H1 (cell line): ENCODE results near the gene IKZF5. TPM values are rescaled to one million over a fixed set of nuclear protein-coding genes. Genes with fewer than 3 reads are reported as not detected.

Experiments
- CBX5 ChIP-seq: fragments of 300-800, 300-1000 bp; sonication (generic); IDR thresholded peaks from 2 replicates; pipeline ENCODE4 v1.7.1; 2016; ENCODE audit warnings: antibody characterized with exemption, low read length, low read depth
- EZH2 ChIP-seq: fragments of 200-600 bp; sonication (generic); IDR thresholded peaks from 2 replicates; pipeline ENCODE4 v1.7.1; 2012; ENCODE audit warnings: low read depth, mild to moderate bottlenecking, moderate library complexity, low read length, inconsistent platforms; ENCODE audit not compliant: severe bottlenecking
- JUN ChIP-seq: IDR thresholded peaks from 2 replicates; pipeline ENCODE4 v1.6.1; 2011; ENCODE audit warnings: low read depth, mild to moderate bottlenecking, improper control_type of control experiment, low read length
- KDM1A ChIP-seq: fragments of 200-600, 300-600 bp; sonication (generic); IDR thresholded peaks from 2 replicates; pipeline ENCODE4 v1.7.1; 2016; ENCODE audit warnings: mild to moderate bottlenecking, low read length, borderline replicate concordance
- KDM4A ChIP-seq: IDR thresholded peaks from one replicate; pipeline ENCODE4 v1.7.1; 2012; ENCODE audit warnings: low read depth, mild to moderate bottlenecking, moderate library complexity, low read length, inconsistent platforms; ENCODE audit not compliant: severe bottlenecking
- KDM5A ChIP-seq: fragments of 200-600 bp; IDR thresholded peaks from 2 replicates; pipeline ENCODE4 v1.7.1; 2012; ENCODE audit warnings: mild to moderate bottlenecking, low read length, inconsistent platforms, mixed read lengths
- NANOG ChIP-seq: IDR thresholded peaks from 2 replicates; pipeline ENCODE4 v1.6.1; 2011; ENCODE audit warnings: low read length, low read depth, mild to moderate bottlenecking, inconsistent platforms; ENCODE audit not compliant: insufficient read depth, poor library complexity, severe bottlenecking
- NRF1 ChIP-seq: IDR thresholded peaks from 2 replicates; pipeline ENCODE4 v1.6.1; 2011; ENCODE audit warnings: mild to moderate bottlenecking, low read depth, low read length, improper control_type of control experiment
- RAD21 ChIP-seq, 2 experiments: IDR thresholded peaks in 1 of 2; conservative IDR thresholded peaks in 1 of 2; 2 replicates each; pipeline ENCODE4 v1.6.1; 2011; ENCODE audit warnings: low read depth in 2 of 2, low read length in 2 of 2, improper control_type of control experiment in 1 of 2, inconsistent platforms in 1 of 2, mild to moderate bottlenecking in 1 of 2, moderate library complexity in 1 of 2
- RNF2 ChIP-seq: fragments of 200-900, 300-1000 bp; sonication (generic); IDR thresholded peaks from 2 replicates; pipeline ENCODE4 v1.7.1; 2016; ENCODE audit warnings: borderline replicate concordance, low read depth, mild to moderate bottlenecking, antibody characterized with exemption, low read length; ENCODE audit not compliant: poor library complexity, severe bottlenecking; ENCODE audit errors: missing control alignments
- SIRT6 ChIP-seq: IDR thresholded peaks from one replicate; pipeline ENCODE4 v1.7.1; 2012; ENCODE audit warnings: low read length, inconsistent platforms
- SP4 ChIP-seq: IDR thresholded peaks from 2 replicates; pipeline ENCODE4 v1.6.1; 2012; ENCODE audit warnings: low read length, inconsistent platforms
- TBP ChIP-seq: IDR thresholded peaks from 2 replicates; pipeline ENCODE4 v1.6.1; 2011; ENCODE audit warnings: low read depth, low read length, improper control_type of control experiment
- polyA plus RNA-seq, 7 experiments: library from polyadenylated mRNA; depleted of rRNA in 3 of 7; stranded (reverse) in 5 of 7; unstranded in 2 of 7; fragments of >200 nt in 5 of 7; fragments of 200-250 nt in 2 of 7; gene quantifications; 1 replicate in 5 of 7; 2 replicates in 1 of 7; 4 replicates in 1 of 7; pipeline versions ENCODE4 v1.2.1 to v1.2.3, GENCODE V29; 2011 to 2013; ENCODE audit warnings: missing spikeins in 2 of 7, mixed read lengths in 2 of 7
- total RNA-seq: library from RNA; stranded (reverse); fragmentation: NEBNext Ultra II Directional; extraction: Animal tissue kit (Norgen Biotek cat#: 25700); gene quantifications from 2 replicates; pipeline ENCODE4 v1.2.1, GENCODE V29; 2021

The IKZF5 gene
- total and polyA plus RNA-seq, 2 of the 8 experiments (the other 6 are each of a cell fraction or from before 2014, with no cell fraction given), result 5.2 to 15.3 TPM

- TF ChIP-seq KDM5A (no peak), SIRT6 (no peak), RNF2 (no peak), EZH2 (no peak), NANOG (peak; percentile 69), TBP (no peak), JUN (no peak), KDM1A (peak; percentile 44; the same call in 1 of the 2 replicates), KDM4A (no peak), NRF1 (no peak), SP4 (no peak), RAD21 (IDR thresholded peaks at IDR 0.05 in 1 of 2, conservative IDR thresholded peaks at IDR 0.05 in 1 of 2; ENCODE audit: low read depth in 2 of 2, low read length in 2 of 2) (no peak), CBX5 (no peak)
Measured at GRCh38 chr10:123017421-123018165, 9.0 kb upstream of the IKZF5 start (continued).
